GM21367 (cell line): Measurements from ENCODE around the gene NUP214.
"Not testable (repeated sequence)": the region's sequence is repeated elsewhere in the genome, so short reads cannot be mapped to it uniquely, and the experiment has no call there.

Experiments used
- ATAC-seq: cut with Tn5 transposase; IDR thresholded peaks from one replicate; pipeline ENCODE4 v1.9.1; 2021; ENCODE audit not compliant: unreplicated experiment

NUP214 gene

DNA sequence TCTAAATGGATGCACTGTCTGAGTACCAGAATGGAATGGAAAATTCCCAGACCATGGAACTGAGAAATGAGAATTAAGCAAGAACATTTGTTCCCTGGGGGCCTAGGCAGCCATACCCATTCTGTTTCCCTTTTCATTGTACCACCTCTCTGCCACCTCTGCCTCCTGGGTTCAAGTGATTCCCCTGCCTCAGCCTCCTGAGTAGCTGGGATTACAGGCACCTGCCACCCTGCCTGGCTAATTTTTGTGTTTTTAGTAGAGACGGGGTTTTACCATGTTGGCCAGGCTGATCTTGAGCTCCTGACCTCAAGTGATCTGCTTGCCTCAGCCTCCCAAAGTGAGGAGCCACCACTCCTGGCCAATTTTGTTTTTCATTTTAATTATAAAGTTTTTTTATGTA lies 33.3 kb downstream of the NUP214 start:
- ATAC-seq: not testable (repeated sequence)

- ATAC-seq: no peak
Measured at GRCh38 chr9:131160416-131161112, 35.2 kb downstream of the NUP214 start.

- ATAC-seq: no peak
Measured at GRCh38 chr9:131161585-131161984, 36.2 kb downstream of the NUP214 start.

GRCh38 chr9:131162886-131163285 lies 37.5 kb downstream of the NUP214 start:
- ATAC-seq: no peak

DNA sequence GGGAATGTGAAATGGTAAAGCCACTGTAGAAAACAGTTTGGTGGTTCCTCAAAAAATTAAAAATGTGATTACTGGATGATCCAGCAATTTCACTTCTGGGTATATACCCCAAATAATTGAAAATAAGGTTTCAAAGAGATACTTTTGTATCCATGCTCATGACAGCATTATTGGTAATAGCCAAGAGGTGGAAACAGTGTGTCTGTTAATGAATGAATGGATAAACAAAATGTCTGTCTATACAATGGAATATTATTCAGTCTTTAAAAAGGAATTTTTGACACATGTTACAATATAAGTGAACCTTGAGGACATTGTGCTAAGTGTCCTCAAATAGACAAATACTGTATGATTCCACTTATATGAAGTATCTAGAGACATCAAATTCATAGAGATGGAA lies 40.1 kb downstream of the NUP214 start:
- ATAC-seq: no peak

GRCh38 chr9:131167146-131167692 lies 41.8 kb downstream of the NUP214 start:
- no peak for ATAC-seq

DNA sequence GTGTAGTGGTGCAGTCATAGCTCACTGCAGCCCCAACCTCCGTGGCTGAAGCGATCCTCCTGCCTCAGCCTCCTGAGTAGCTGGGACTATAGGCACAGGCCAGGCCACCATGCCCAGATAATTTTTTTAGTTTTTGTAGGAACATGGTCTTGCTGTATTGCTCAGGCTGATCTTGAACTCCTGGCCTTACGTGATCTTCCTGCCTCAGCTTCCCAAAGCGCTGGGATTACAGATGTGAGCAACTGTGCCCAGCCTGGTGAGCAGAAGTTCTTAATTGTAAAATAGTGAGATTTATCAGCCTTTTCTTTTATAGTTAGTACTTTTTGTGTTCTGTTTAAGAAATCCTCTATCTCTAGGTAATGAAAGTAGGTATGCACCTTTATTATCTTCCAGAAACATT lies 42.5 kb downstream of the NUP214 start:
- no peak for ATAC-seq

DNA sequence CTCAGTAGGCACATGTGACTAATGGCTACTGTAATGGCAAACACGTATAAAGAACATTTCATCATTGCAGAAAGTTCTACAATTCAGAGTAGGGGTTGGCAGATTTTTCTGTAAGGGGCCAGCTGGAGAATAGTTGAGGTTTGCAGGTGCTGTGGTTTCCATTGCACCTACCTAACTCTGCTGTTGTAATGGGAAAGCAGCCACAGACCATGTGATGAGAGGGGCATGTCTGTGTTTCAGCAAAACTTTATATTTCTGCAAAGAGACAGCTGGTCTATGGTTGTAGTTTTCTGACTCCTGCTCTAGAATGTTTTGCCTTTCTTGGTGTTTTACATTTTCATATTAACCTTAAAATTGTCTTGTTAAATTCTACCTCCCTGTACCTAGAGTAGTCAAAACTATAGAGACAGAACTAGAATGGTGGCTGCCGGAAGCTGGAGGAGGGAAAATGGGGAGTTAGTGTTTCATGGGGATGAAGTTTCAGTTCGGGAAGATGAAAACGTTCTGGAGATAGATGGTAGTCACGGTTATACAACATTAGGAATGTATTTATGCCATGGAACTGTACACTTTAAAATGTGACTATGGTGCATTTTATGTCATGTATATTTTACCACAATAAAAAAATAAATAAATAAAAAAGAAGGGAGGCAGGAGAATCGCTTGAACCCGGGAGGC lies 44.3 kb downstream of the NUP214 start:
- ATAC-seq: no peak

GRCh38 chr9:131173995-131174394 lies 48.6 kb downstream of the NUP214 start:
- no peak for ATAC-seq

DNA sequence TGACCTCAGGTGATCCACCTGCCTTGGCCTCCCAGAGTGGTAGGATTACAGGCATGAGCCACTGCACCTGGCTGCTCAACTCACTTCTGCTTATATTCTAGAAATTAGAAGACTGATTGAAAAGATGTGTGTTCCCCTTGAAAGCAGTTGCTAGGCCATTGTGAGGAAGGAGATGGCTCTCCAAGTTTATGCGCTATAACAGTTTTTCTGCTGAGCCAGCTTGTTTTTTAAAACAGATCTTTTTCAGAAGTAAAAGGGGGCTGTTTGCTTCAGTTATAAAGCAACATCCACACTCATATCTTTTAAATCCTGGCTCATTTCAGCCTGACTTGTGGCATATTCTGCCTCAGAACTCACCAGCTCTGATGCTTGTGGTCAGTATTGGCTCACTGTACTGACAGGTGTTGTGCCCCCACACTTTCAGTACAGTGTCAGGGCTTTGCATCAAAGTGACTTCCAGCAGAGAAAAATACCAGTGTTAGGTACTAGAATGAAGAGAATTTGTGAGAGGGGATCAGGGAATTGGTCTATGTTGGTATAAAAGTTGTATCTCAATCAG lies 49.4 kb downstream of the NUP214 start:
- ATAC-seq: no peak

GRCh38 chr9:131177898-131178297 lies 52.5 kb downstream of the NUP214 start:
- ATAC-seq: no peak

GRCh38 chr9:131178382-131178781 lies 53.0 kb downstream of the NUP214 start:
- ATAC-seq: peak; percentile 62

GRCh38 chr9:131178926-131179325 lies 53.5 kb downstream of the NUP214 start:
- ATAC-seq: no peak

- no peak for ATAC-seq
Measured at GRCh38 chr9:131179561-131180219, 54.3 kb downstream of the NUP214 start.

DNA sequence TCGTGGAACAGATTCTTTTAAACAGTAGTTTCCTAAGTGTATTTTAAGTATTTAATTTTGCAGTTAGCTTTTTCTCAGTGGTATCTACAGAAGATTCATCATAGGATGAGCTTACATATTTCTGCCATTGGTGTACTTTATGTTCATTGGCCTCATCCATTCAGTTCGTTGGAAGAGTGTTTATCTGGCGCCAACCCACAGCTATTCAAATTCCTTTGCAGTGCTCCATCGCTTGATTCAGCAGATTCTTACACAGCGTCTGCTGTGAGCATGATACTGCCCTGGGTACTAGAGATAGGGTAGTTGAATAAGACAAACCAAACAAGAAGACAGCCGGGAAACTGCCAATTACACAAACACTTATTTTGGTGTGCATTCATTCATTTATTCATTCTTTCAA lies 55.1 kb downstream of the NUP214 start:
- ATAC-seq: no peak

GRCh38 chr9:131181091-131181681 lies 55.8 kb downstream of the NUP214 start:
- no peak for ATAC-seq

- no peak for ATAC-seq
Measured at GRCh38 chr9:131185924-131186323, 60.5 kb downstream of the NUP214 start.

GRCh38 chr9:131186622-131187021 lies 61.2 kb downstream of the NUP214 start:
- ATAC-seq: no peak

DNA sequence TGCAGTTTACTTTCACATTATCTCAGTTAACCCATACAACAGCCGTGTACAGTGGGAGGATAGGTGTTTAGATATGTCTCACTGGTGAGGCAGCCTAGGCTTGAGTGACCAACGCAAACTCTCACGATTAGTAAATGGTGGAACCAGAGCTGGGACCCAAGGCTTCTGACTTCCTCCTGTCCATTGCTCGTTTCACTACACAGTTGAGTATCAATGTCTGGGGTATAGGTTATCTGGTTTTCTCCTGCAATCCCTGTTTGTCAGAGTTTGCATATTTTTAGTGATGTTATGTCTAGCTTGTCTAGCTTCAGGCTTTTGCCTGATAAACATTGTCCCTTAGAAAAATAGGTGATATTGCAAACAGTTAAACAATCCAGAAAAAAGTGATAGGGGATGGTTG lies 62.6 kb downstream of the NUP214 start:
- ATAC-seq: no peak

DNA sequence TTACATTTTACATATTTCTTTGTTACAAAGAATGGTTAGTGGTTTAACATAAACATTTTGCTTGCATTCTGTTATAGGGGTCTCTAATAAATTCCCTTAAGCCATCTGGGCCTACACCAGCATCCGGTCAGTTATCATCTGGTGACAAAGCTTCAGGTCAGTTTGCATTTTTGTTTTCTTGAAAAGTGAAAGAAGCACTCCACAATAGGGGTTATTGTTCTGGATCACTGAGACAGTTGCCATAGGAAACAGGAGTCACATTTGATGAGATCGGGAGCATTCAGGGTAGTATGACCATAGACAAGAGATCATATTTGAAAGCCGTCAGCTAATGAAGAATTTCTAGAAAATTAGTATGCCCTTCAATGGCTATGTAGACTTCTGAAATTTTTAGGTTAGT lies 63.6 kb downstream of the NUP214 start:
- no peak for ATAC-seq

- ATAC-seq: no peak
Measured at GRCh38 chr9:131190191-131190590, 64.8 kb downstream of the NUP214 start.
